GM23248 (cell line): ENCODE data around the gene AVPR1B.

Source experiments
- EZH2 ChIP-seq: fragments of 200-600 bp; sonication (generic); IDR thresholded peaks from 2 replicates; pipeline ENCODE4 v1.6.1; 2018; ENCODE audit warnings: antibody characterized with exemption, mild to moderate bottlenecking; ENCODE audit not compliant: insufficient read depth, poor library complexity, severe bottlenecking
- EZH2phosphoT487 ChIP-seq: fragments of 200-600 bp; sonication (generic); IDR thresholded peaks from 2 replicates; pipeline ENCODE4 v1.6.1; 2018; ENCODE audit warnings: antibody characterized with exemption, moderate library complexity, mild to moderate bottlenecking, low read depth; ENCODE audit not compliant: insufficient read depth

- no peak for TF ChIP-seq EZH2
- no peak for TF ChIP-seq EZH2phosphoT487
Observed at GRCh38 chr1:206068314-206068713, 48.9 kb downstream of the AVPR1B start.
